NCI-H2107 (cell line): ENCODE measurements around the gene IL17F.

Experiments used
- DNase-seq: peaks from one replicate; lab custom pipeline; 2025; lab: John Stamatoyannopoulos, UW

IL17F gene

GRCh38 chr6:52244400-52244799 is at the start of gene IL17F:
IL17F (minus strand) TSS chr6:52244500; CDS start chr6:52244429, 71 bp downstream.
- DNase-seq = no peak

GRCh38 chr6:52293067-52293466 is 48.8 kb upstream of the IL17F start:
- no peak for DNase-seq

GRCh38 chr6:52288841-52289240 is 44.5 kb upstream of the IL17F start:
- no peak for DNase-seq

- no peak for DNase-seq
These were observed 43.9 kb upstream of the IL17F start for GRCh38 chr6:52288216-52288615.

GRCh38 chr6:52286798-52287432 is 42.6 kb upstream of the IL17F start:
- no peak for DNase-seq

- no peak for DNase-seq
These were observed 41.1 kb upstream of the IL17F start for GRCh38 chr6:52285177-52286068.

GRCh38 chr6:52284460-52285176 is 40.3 kb upstream of the IL17F start, which contains the start of gene MCM3:
MCM3 (minus strand) TSS chr6:52284742; CDS start chr6:52284674, 68 bp downstream.
- DNase-seq = peak; percentile 88

- no peak for DNase-seq
These were observed 39.8 kb upstream of the IL17F start for GRCh38 chr6:52284131-52284459.

GRCh38 chr6:52283111-52283510 is 38.8 kb upstream of the IL17F start:
- DNase-seq = no peak

- DNase-seq = no peak
These were observed 31.8 kb upstream of the IL17F start for GRCh38 chr6:52276130-52276529.

GRCh38 chr6:52271852-52272460 is 27.7 kb upstream of the IL17F start:
- no peak for DNase-seq

- DNase-seq = no peak
These were observed 19.6 kb upstream of the IL17F start for GRCh38 chr6:52263709-52264540.

GRCh38 chr6:52262620-52263344 is 18.5 kb upstream of the IL17F start:
- no peak for DNase-seq

GRCh38 chr6:52261229-52261628 is 16.9 kb upstream of the IL17F start:
- no peak for DNase-seq

- DNase-seq = no peak
These were observed 16.3 kb upstream of the IL17F start for GRCh38 chr6:52260634-52261033.

- DNase-seq = no peak
These were observed 11.1 kb upstream of the IL17F start for GRCh38 chr6:52255434-52255833.

GRCh38 chr6:52254731-52255378 is 10.6 kb upstream of the IL17F start:
- DNase-seq = no peak

- DNase-seq = no peak
These were observed 9.2 kb upstream of the IL17F start for GRCh38 chr6:52253494-52253893.

- DNase-seq = no peak
These were observed 6.8 kb upstream of the IL17F start for GRCh38 chr6:52251113-52251512.

GRCh38 chr6:52249078-52249477 is 4.8 kb upstream of the IL17F start:
- DNase-seq = no peak
